ENCODE results near the gene RGS17. TPM values are rescaled to one million over a fixed set of nuclear protein-coding genes. Genes with fewer than 3 reads are reported as not detected.
"Not testable (repeated sequence)": the region's sequence is repeated elsewhere in the genome, so short reads cannot be mapped to it uniquely, and the experiment has no call there.

The RGS17 gene
- total RNA-seq, 6 experiments from 2014 or later: not detected

DNA sequence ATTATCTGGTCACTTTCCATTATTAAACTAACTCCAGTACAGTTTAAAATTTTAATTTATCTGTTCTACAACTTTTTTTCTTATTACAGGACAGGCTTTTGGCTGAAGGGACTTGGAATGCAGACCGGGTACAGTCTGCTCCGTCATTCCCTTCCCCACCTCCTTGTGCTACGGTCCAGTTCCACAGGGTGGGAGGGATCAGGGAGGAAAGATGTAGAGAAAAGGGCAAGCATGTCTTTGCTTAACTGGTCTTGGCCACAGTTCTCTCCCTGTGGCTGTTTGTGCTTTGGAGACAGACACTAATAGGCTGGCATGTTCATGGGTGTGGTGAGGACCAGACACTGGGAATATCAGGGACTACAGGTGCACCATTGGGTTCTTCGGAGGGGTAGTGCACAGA, 12.1 kb upstream of the RGS17 start:
- Histone ChIP-seq H3K27ac (no peak overlapping the region), H3K27me3 (no peaks in the 10 kb centered on the region), H3K4me3 (no peak overlapping the region), H3K36me3 (no peaks in the 10 kb centered on the region), H3K9me3 (no peaks in the 10 kb centered on the region), H3K4me1 (no peaks in the 10 kb centered on the region)
- TF ChIP-seq CTCF (IDR thresholded peaks at IDR 0.05) (no peak), POLR2A (IDR thresholded peaks at IDR 0.05) (no peak)
- intact Hi-C loops (cut with DNase I): no loop called here
- WGBS (ENCODE audit: insufficient coverage, low coverage, low lambda C conversion rate, missing lambda C conversion rate): 79% methylated on average over 4 of the region's 4 CpGs
- ATAC-seq: no peak
- DNase-seq: no peak

- H3K27ac ChIP-seq: no peak overlapping the region
- H3K4me3 ChIP-seq: no peak overlapping the region
- no peaks in the 10 kb centered on the region for H3K27me3 ChIP-seq
- intact Hi-C loops (cut with DNase I): no loop called here
- no peaks in the 10 kb centered on the region for H3K4me1 ChIP-seq
- H3K9me3 ChIP-seq: no peaks in the 10 kb centered on the region
- DNase-seq (no peak), ATAC-seq (no peak)
- H3K36me3 ChIP-seq: no peaks in the 10 kb centered on the region
- WGBS (ENCODE audit: insufficient coverage, low coverage, low lambda C conversion rate, missing lambda C conversion rate): 44% methylated on average over 2 of the region's 2 CpGs
- TF ChIP-seq CTCF (IDR thresholded peaks at IDR 0.05) (no peak), POLR2A (IDR thresholded peaks at IDR 0.05) (no peak)
Measured at GRCh38 chr6:153140299-153140698, 9.2 kb upstream of the RGS17 start.

GRCh38 chr6:153138930-153139329, 7.8 kb upstream of the RGS17 start:
- Histone ChIP-seq H3K9me3 (no peaks in the 10 kb centered on the region), H3K27me3 (no peaks in the 10 kb centered on the region), H3K4me3 (no peak overlapping the region), H3K36me3 (no peaks in the 10 kb centered on the region), H3K27ac (no peak overlapping the region), H3K4me1 (no peaks in the 10 kb centered on the region)
- whole genome bisulfite sequencing (ENCODE audit: insufficient coverage, low coverage, low lambda C conversion rate, missing lambda C conversion rate): 82% methylated on average over 1 of the region's 1 CpG
- intact Hi-C loops (cut with DNase I): no loop called here
- no peak for ATAC-seq
- DNase-seq: no peak
- TF ChIP-seq CTCF (IDR thresholded peaks at IDR 0.05): no peak
- no peak for TF ChIP-seq POLR2A (IDR thresholded peaks at IDR 0.05)

GRCh38 chr6:153135681-153136080, 4.6 kb upstream of the RGS17 start:
- peaks cover 0 to 2% (median 0%) of the 10 kb centered on the region in 4 donors for H3K4me1 ChIP-seq
- H3K27ac ChIP-seq: no peak overlapping the region
- WGBS (ENCODE audit: insufficient coverage, low coverage, low lambda C conversion rate, missing lambda C conversion rate): 35% methylated on average over 2 of the region's 2 CpGs
- H3K4me3 ChIP-seq: no peak overlapping the region
- ATAC-seq (no peak), DNase-seq (no peak)
- no peak for TF ChIP-seq CTCF (IDR thresholded peaks at IDR 0.05)
- TF ChIP-seq POLR2A (IDR thresholded peaks at IDR 0.05): no peak
- H3K27me3 ChIP-seq: no peaks in the 10 kb centered on the region
- intact Hi-C loops (cut with DNase I): no loop called here
- H3K36me3 ChIP-seq: no peaks in the 10 kb centered on the region
- no peaks in the 10 kb centered on the region for H3K9me3 ChIP-seq

- H3K4me1 ChIP-seq: peaks cover 0 to 12% (median 0%) of the 10 kb centered on the region in 4 donors
- ATAC-seq; H3K9me3 ChIP-seq; intact Hi-C loops (cut with DNase I); H3K36me3 ChIP-seq; H3K27me3 ChIP-seq; H3K4me3 ChIP-seq; DNase-seq; H3K27ac ChIP-seq: not testable (repeated sequence)
- WGBS (ENCODE audit: insufficient coverage, low coverage, low lambda C conversion rate, missing lambda C conversion rate): no CpG with 5 or more reads among the region's 30 CpGs
Measured at GRCh38 chr6:153133667-153134066, 2.6 kb upstream of the RGS17 start.
